ENCODE measurements around the gene ARHGAP45.

DNA sequence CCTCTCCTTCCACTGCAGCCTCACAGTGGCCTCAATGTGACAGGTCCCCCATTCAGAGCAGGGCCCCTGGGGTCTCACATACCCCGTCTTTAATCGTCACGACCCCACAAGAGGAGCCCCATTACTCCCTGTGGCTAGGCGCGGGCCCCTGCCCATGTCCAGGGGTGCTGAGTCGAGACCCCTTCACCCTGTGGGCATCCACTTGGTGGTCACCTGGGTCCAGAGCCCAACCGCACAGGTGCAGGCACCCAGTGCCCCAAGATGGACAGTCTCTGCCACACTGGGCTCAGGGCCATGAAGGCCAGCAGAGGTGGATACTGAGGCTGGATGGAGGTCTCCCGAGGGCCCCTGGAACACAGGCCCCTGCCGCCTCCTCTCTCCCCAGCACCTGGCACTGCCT lies 49.1 kb upstream of the ARHGAP45 start:
- TF ChIP-seq, protein P1, sequence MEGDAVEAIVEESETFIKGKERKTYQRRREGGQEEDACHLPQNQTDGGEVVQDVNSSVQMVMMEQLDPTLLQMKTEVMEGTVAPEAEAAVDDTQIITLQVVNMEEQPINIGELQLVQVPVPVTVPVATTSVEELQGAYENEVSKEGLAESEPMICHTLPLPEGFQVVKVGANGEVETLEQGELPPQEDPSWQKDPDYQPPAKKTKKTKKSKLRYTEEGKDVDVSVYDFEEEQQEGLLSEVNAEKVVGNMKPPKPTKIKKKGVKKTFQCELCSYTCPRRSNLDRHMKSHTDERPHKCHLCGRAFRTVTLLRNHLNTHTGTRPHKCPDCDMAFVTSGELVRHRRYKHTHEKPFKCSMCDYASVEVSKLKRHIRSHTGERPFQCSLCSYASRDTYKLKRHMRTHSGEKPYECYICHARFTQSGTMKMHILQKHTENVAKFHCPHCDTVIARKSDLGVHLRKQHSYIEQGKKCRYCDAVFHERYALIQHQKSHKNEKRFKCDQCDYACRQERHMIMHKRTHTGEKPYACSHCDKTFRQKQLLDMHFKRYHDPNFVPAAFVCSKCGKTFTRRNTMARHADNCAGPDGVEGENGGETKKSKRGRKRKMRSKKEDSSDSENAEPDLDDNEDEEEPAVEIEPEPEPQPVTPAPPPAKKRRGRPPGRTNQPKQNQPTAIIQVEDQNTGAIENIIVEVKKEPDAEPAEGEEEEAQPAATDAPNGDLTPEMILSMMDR (IDR thresholded peaks at IDR 0.05) = no peak
- no peak for TF ChIP-seq POLR2A (IDR thresholded peaks at IDR 0.05)

Data from body of pancreas (tissue), 4 donors.